Thoracic aorta (tissue), 2 donors: ENCODE measurements around the gene DPAGT1. TPM values are rescaled to one million over a fixed set of nuclear protein-coding genes. Genes with fewer than 3 reads are reported as not detected.

Source experiments
- ATAC-seq: fragments of 150-250 bp; one replicate; pipeline ENCODE4 v1.8.0; 2017; ENCODE audit warnings: low read depth; ENCODE audit not compliant: insufficient number of reproducible peaks, low FRiP score
- DNase-seq: peaks from one replicate; pipeline ENCODE4 v3.0.0-alpha.2; 2020; ENCODE audit warnings: low spot score
- H3K27ac ChIP-seq, 2 donors: fragments of 200-600 bp; sonication (generic); 1 replicate in 1 of 2; 2 replicates in 1 of 2; pipeline ENCODE4 v1.5.1; 2016; ENCODE audit warnings: mild to moderate bottlenecking in 2 of 2, moderate library complexity in 2 of 2
- H3K27me3 ChIP-seq: fragments of 200-600 bp; sonication (generic); replicated peaks from 2 replicates; pipeline ENCODE4 v1.6.0; 2016; ENCODE audit warnings: mild to moderate bottlenecking; ENCODE audit not compliant: insufficient read depth
- H3K36me3 ChIP-seq: fragments of 200-600 bp; sonication (generic); one replicate; pipeline ENCODE4 v1.5.1; 2016
- H3K4me1 ChIP-seq, 2 donors: fragments of 200-600 bp; sonication (generic); 1 replicate in 1 of 2; 2 replicates in 1 of 2; pipeline versions ENCODE4 v1.5.1 to v1.6.0; 2016; ENCODE audit warnings: low read depth in 2 of 2, mild to moderate bottlenecking in 1 of 2; ENCODE audit not compliant: control insufficient read depth in 1 of 2
- H3K4me3 ChIP-seq: fragments of 200-600 bp; sonication (generic); 2 replicates; pipeline ENCODE4 v1.5.1; 2016; ENCODE audit warnings: mild to moderate bottlenecking
- H3K9me3 ChIP-seq: fragments of 200-600 bp; sonication (generic); 2 replicates; pipeline ENCODE4 v1.5.1; 2016
- CTCF ChIP-seq: fragments of 200-600 bp; sonication (generic); IDR thresholded peaks from one replicate; pipeline ENCODE4 v1.5.1; 2019; ENCODE audit warnings: antibody characterized with exemption
- total RNA-seq, 2 donors: library from RNA; depleted of rRNA; stranded (reverse); fragments of >200 nt; gene quantifications; one replicate each; pipeline versions ENCODE4 v1.1.0 to v1.2.3, GENCODE V29; 2016

The DPAGT1 gene
- total RNA-seq, 2 donors from 2014 or later: 21.4 to 44.3 TPM

- Histone ChIP-seq H3K27ac (no peak overlapping the region), H3K36me3 (no peaks in the 10 kb centered on the region), H3K9me3 (no peaks in the 10 kb centered on the region), H3K4me3 (no peak overlapping the region), H3K27me3 (no peaks in the 10 kb centered on the region), H3K4me1 (peaks cover 6 to 22% of the 10 kb centered on the region in 2 donors)
- ATAC-seq (no peak), DNase-seq (no peak)
- no peak for TF ChIP-seq CTCF
These were observed 13.9 kb downstream of the DPAGT1 start for GRCh38 chr11:119087747-119088241.

GRCh38 chr11:119087123-119087522 lies 14.5 kb downstream of the DPAGT1 start:
- no peak for ATAC-seq
- peaks cover 5 to 15% of the 10 kb centered on the region in 2 donors for H3K4me1 ChIP-seq
- no peaks in the 10 kb centered on the region for H3K27me3 ChIP-seq
- no peaks in the 10 kb centered on the region for H3K36me3 ChIP-seq
- H3K9me3 ChIP-seq: no peaks in the 10 kb centered on the region
- H3K4me3 ChIP-seq: no peak overlapping the region
- DNase-seq: no peak
- no peak for TF ChIP-seq CTCF
- no peak overlapping the region for H3K27ac ChIP-seq

- DNase-seq (no peak), ATAC-seq (no peak)
- no peak for TF ChIP-seq CTCF
These were observed 16.2 kb downstream of the DPAGT1 start for GRCh38 chr11:119085437-119085847.

GRCh38 chr11:119084663-119085436 lies 16.8 kb downstream of the DPAGT1 start, which contains the start of gene HMBS:
TSS of gene HMBS (plus strand) at chr11:119084881. CDS start at chr11:119085034, 153 bp downstream.
- ATAC-seq (peak; percentile 95), DNase-seq (peak; percentile 80)
- H3K4me1 ChIP-seq: peaks cover 5 to 15% of the 10 kb centered on the region in 2 donors

More at GRCh38 chr11:119085437-119085847, 16.2 kb downstream of the DPAGT1 start:
- peaks cover 13% of the 10 kb centered on the region for H3K36me3 ChIP-seq
- H3K4me1 ChIP-seq: peaks cover 5 to 15% of the 10 kb centered on the region in 2 donors
- H3K27me3 ChIP-seq: no peaks in the 10 kb centered on the region
- H3K27ac ChIP-seq: peak overlapping the region; percentile 80 to 89
- H3K9me3 ChIP-seq: no peaks in the 10 kb centered on the region
- peak overlapping the region; percentile 94 for H3K4me3 ChIP-seq

More at GRCh38 chr11:119084663-119085436, 16.8 kb downstream of the DPAGT1 start, which contains the start of gene HMBS:
- H3K4me3 ChIP-seq: peak within 1 kb of the TSS; percentile 94
- no peak for TF ChIP-seq CTCF
- peaks cover 17% of the 10 kb centered on the region for H3K36me3 ChIP-seq
- H3K27ac ChIP-seq: peak within 1 kb of the TSS; percentile 80 to 89
- no peaks in the 10 kb centered on the region for H3K27me3 ChIP-seq
- H3K9me3 ChIP-seq: no peaks in the 10 kb centered on the region
